SK-N-SH (cell line): ENCODE results near the gene CACNA1F. TPM values are rescaled to one million over a fixed set of nuclear protein-coding genes. Genes with fewer than 3 reads are reported as not detected.

ENCODE experiments used
- CTCF ChIA-PET: fragments of 300-600, 350-600 bp; formaldehyde crosslinking; extraction: SDS; loops from one replicate; lab custom pipeline; 2021; lab: Yijun Ruan, JAX
- POLR2A ChIA-PET: fragments of 350-600 bp; sonication (Branson Sonifier 250); formaldehyde crosslinking; extraction: SDS; loops from one replicate; lab custom pipeline; 2020; ENCODE audit warnings: antibody characterized with exemption, inconsistent platforms; lab: Yijun Ruan, JAX
- DNase-seq: peaks from one replicate; pipeline ENCODE4 v3.0.0; 2012
- H2AFZ ChIP-seq: fragments of 200-600 bp; sonication (generic); 2 replicates; pipeline ENCODE4 v1.8.1; 2016; ENCODE audit warnings: antibody characterized with exemption, mild to moderate bottlenecking, low read depth
- H3F3A ChIP-seq: fragments of 200-600 bp; sonication (generic); replicated peaks from 2 replicates; pipeline ENCODE3; 2016; ENCODE audit warnings: antibody characterized with exemption, mild to moderate bottlenecking; ENCODE audit not compliant: insufficient read depth
- H3K27ac ChIP-seq, 2 experiments: fragments of 200-500 bp in 1 of 2; fragments of 200-600 bp in 1 of 2; sonication (Bioruptor generic) in 1 of 2; sonication (generic), shearing (Covaris generic) in 1 of 2; 2 replicates each; pipeline versions ENCODE4 v1.5.1 to v1.6.1; 2014 to 2016; ENCODE audit warnings: low read depth in 2 of 2, inconsistent platforms in 1 of 2, low read length in 1 of 2, mild to moderate bottlenecking in 1 of 2, mixed read lengths in 1 of 2
- H3K27me3 ChIP-seq: fragments of 200-600 bp; sonication (generic), shearing (Covaris generic); 2 replicates; pipeline ENCODE4 v1.6.1; 2016; ENCODE audit warnings: mixed run types; ENCODE audit not compliant: insufficient read depth
- H3K36me3 ChIP-seq, 2 experiments: fragments of 200-500 bp in 1 of 2; fragments of 200-600 bp in 1 of 2; sonication (Bioruptor generic) in 1 of 2; sonication (generic) in 1 of 2; replicated peaks in 1 of 2; 2 replicates each; pipeline versions ENCODE3 to v1.5.1; 2014 to 2016; ENCODE audit warnings: low read length in 1 of 2, mild to moderate bottlenecking in 1 of 2; ENCODE audit not compliant: insufficient read depth in 2 of 2, control insufficient read depth in 1 of 2
- H3K4me1 ChIP-seq, 2 experiments: fragments of 200-500 bp in 1 of 2; fragments of 200-600 bp in 1 of 2; sonication (Bioruptor generic) in 1 of 2; sonication (generic), shearing (Covaris generic) in 1 of 2; 2 replicates each; pipeline versions ENCODE4 v1.5.1 to v1.6.1; 2014 to 2016; ENCODE audit warnings: low read depth in 1 of 2, low read length in 1 of 2, mixed run types in 1 of 2; ENCODE audit not compliant: insufficient read depth in 2 of 2, control insufficient read depth in 1 of 2
- H3K4me2 ChIP-seq: fragments of 200-600 bp; sonication (generic), shearing (Covaris generic); 2 replicates; pipeline ENCODE4 v1.6.1; 2017; ENCODE audit warnings: mixed run types
- H3K4me3 ChIP-seq, 2 experiments: fragments of 200-500 bp in 1 of 2; fragments of 200-600 bp in 1 of 2; sonication (Bioruptor generic) in 1 of 2; sonication (generic), shearing (Covaris generic) in 1 of 2; 2 replicates each; pipeline versions ENCODE4 v1.5.1 to v1.8.1; 2014 to 2016; ENCODE audit warnings: low read depth in 2 of 2, inconsistent platforms in 1 of 2, low read length in 1 of 2, mild to moderate bottlenecking in 1 of 2, mixed read lengths in 1 of 2, moderate library complexity in 1 of 2
- H3K79me2 ChIP-seq: fragments of 200-600 bp; sonication (generic); 2 replicates; pipeline ENCODE4 v1.8.1; 2017; ENCODE audit warnings: mild to moderate bottlenecking; ENCODE audit not compliant: insufficient read depth
- H3K9ac ChIP-seq: fragments of 200-600 bp; sonication (generic); 2 replicates; pipeline ENCODE4 v1.6.1; 2017; ENCODE audit warnings: mixed run types
- H3K9me2 ChIP-seq: fragments of 200-600 bp; sonication (generic); 2 replicates; pipeline ENCODE4 v1.6.1; 2017; ENCODE audit warnings: mixed run types
- H3K9me3 ChIP-seq: fragments of 200-600 bp; sonication (generic); 2 replicates; pipeline ENCODE4 v1.6.1; 2017; ENCODE audit warnings: mixed run types, mild to moderate bottlenecking, moderate library complexity
- H4K20me1 ChIP-seq: fragments of 200-600 bp; sonication (generic); 2 replicates; pipeline ENCODE4 v1.6.1; 2017; ENCODE audit warnings: mild to moderate bottlenecking, mixed run types; ENCODE audit not compliant: insufficient read depth
- CTCF ChIP-seq: fragments of 200-600 bp; sonication (generic); IDR thresholded peaks from 2 replicates; pipeline ENCODE4 v1.6.1; 2017; ENCODE audit warnings: antibody characterized with exemption, mild to moderate bottlenecking, moderate library complexity
- ELF1 ChIP-seq: IDR thresholded peaks from 2 replicates; pipeline ENCODE4 v1.4.0; 2012
- FOSL2 ChIP-seq: IDR thresholded peaks from 2 replicates; pipeline ENCODE4 v1.4.0; 2012; ENCODE audit warnings: low read depth, mild to moderate bottlenecking, moderate library complexity, borderline replicate concordance
- FOXJ3 ChIP-seq: sonication (generic); formaldehyde crosslinking; IDR thresholded peaks from 2 replicates; pipeline ENCODE4 v1.5.1; 2020; ENCODE audit warnings: mild to moderate bottlenecking, missing genetic modification reagents
- GABPA ChIP-seq: IDR thresholded peaks from 2 replicates; pipeline ENCODE4 v1.4.0; 2012; ENCODE audit warnings: low read depth, mild to moderate bottlenecking
- IRF3 ChIP-seq: fragments of 150-350 bp; IDR thresholded peaks from 2 replicates; pipeline ENCODE4 v1.6.1; 2016; ENCODE audit warnings: mild to moderate bottlenecking, low read depth, low read length
- JUND ChIP-seq: IDR thresholded peaks from 2 replicates; pipeline ENCODE4 v1.4.0; 2012
- RXRA ChIP-seq: IDR thresholded peaks from 2 replicates; pipeline ENCODE4 v1.4.0; 2012; ENCODE audit warnings: low read depth, mild to moderate bottlenecking, borderline replicate concordance
- SIN3A ChIP-seq: IDR thresholded peaks from 2 replicates; pipeline ENCODE4 v1.6.1; 2012; ENCODE audit warnings: low read depth, mild to moderate bottlenecking, low read length, moderate library complexity, borderline replicate concordance
- TAF1 ChIP-seq: IDR thresholded peaks from 2 replicates; pipeline ENCODE4 v1.6.1; 2012; ENCODE audit warnings: low read depth, mild to moderate bottlenecking, low read length, moderate library complexity, borderline replicate concordance
- TEAD4 ChIP-seq: IDR thresholded peaks from 2 replicates; pipeline ENCODE4 v1.4.0; 2012; ENCODE audit warnings: mild to moderate bottlenecking, borderline replicate concordance; ENCODE audit not compliant: insufficient read depth
- USF2 ChIP-seq: fragments of 150-350 bp; IDR thresholded peaks from 2 replicates; pipeline ENCODE4 v1.6.1; 2017; ENCODE audit warnings: antibody characterized with exemption, low read length, low read depth, borderline replicate concordance
- YY1 ChIP-seq: IDR thresholded peaks from 2 replicates; pipeline ENCODE4 v1.4.0; 2012; ENCODE audit warnings: low read depth, mild to moderate bottlenecking
- whole genome bisulfite sequencing: methylation state at CpG from one replicate; pipeline ENCODE4 v1.1.6; 2017; ENCODE audit warnings: low lambda C conversion rate; 5-methylcytosine and 5-hydroxymethylcytosine counted together
- polyA plus RNA-seq, 3 experiments: library from polyadenylated mRNA; depleted of rRNA; stranded (reverse); fragments of >200 nt; gene quantifications; 2 replicates each; pipeline ENCODE4 v1.2.3, GENCODE V29; 2012
- TF ChIP-seq, protein P1 (sequence below): IDR thresholded peaks from 2 replicates; pipeline ENCODE4 v1.4.0; 2012; ENCODE audit warnings: low read depth, borderline replicate concordance
- TF ChIP-seq, protein P2 (sequence below): IDR thresholded peaks from 2 replicates; pipeline ENCODE4 v1.6.1; 2012; ENCODE audit warnings: mild to moderate bottlenecking, low read depth, low read length, moderate library complexity

CACNA1F gene
- polyA plus RNA-seq, 1 of the 3 experiments (the other 2 are of a cell fraction) = not detected

- Histone ChIP-seq H3K27ac (no peak overlapping the region), H3K27me3 (peaks cover 11% of the 10 kb centered on the region; the same call in 1 of the 2 replicates), H2AFZ (no peak overlapping the region), H4K20me1 (no peaks in the 10 kb centered on the region), H3K4me1 (no peaks in the 10 kb centered on the region), H3K9me3 (no peaks in the 10 kb centered on the region), H3F3A (no peaks in the 10 kb centered on the region), H3K9me2 (no peaks in the 10 kb centered on the region), H3K79me2 (no peaks in the 10 kb centered on the region), H3K9ac (no peak overlapping the region), H3K36me3 (no peaks in the 10 kb centered on the region), H3K4me3 (no peak overlapping the region), H3K4me2 (no peak overlapping the region)
- CTCF ChIA-PET = no interaction called here
- POLR2A ChIA-PET = no interaction called here
- 12% methylated on average over 1 of the region's 1 CpG for WGBS
- no peak for DNase-seq
- TF ChIP-seq FOSL2 (no peak), RXRA (no peak), CTCF (no peak), IRF3 (no peak), GABPA (no peak), TAF1 (no peak), FOXJ3 (CRISPR knock-in tag) (no peak), JUND (no peak), ELF1 (no peak), YY1 (no peak), USF2 (no peak), SIN3A (no peak), TEAD4 (no peak)
- TF ChIP-seq, protein P1, sequence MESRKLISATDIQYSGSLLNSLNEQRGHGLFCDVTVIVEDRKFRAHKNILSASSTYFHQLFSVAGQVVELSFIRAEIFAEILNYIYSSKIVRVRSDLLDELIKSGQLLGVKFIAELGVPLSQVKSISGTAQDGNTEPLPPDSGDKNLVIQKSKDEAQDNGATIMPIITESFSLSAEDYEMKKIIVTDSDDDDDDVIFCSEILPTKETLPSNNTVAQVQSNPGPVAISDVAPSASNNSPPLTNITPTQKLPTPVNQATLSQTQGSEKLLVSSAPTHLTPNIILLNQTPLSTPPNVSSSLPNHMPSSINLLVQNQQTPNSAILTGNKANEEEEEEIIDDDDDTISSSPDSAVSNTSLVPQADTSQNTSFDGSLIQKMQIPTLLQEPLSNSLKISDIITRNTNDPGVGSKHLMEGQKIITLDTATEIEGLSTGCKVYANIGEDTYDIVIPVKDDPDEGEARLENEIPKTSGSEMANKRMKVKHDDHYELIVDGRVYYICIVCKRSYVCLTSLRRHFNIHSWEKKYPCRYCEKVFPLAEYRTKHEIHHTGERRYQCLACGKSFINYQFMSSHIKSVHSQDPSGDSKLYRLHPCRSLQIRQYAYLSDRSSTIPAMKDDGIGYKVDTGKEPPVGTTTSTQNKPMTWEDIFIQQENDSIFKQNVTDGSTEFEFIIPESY = no peak
- TF ChIP-seq, protein P2, sequence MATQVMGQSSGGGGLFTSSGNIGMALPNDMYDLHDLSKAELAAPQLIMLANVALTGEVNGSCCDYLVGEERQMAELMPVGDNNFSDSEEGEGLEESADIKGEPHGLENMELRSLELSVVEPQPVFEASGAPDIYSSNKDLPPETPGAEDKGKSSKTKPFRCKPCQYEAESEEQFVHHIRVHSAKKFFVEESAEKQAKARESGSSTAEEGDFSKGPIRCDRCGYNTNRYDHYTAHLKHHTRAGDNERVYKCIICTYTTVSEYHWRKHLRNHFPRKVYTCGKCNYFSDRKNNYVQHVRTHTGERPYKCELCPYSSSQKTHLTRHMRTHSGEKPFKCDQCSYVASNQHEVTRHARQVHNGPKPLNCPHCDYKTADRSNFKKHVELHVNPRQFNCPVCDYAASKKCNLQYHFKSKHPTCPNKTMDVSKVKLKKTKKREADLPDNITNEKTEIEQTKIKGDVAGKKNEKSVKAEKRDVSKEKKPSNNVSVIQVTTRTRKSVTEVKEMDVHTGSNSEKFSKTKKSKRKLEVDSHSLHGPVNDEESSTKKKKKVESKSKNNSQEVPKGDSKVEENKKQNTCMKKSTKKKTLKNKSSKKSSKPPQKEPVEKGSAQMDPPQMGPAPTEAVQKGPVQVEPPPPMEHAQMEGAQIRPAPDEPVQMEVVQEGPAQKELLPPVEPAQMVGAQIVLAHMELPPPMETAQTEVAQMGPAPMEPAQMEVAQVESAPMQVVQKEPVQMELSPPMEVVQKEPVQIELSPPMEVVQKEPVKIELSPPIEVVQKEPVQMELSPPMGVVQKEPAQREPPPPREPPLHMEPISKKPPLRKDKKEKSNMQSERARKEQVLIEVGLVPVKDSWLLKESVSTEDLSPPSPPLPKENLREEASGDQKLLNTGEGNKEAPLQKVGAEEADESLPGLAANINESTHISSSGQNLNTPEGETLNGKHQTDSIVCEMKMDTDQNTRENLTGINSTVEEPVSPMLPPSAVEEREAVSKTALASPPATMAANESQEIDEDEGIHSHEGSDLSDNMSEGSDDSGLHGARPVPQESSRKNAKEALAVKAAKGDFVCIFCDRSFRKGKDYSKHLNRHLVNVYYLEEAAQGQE = no peak
Observed at GRCh38 chrX:49262603-49263002, 29.5 kb upstream of the CACNA1F start.
